Stimulated activated naive B cell treated with anti-CD40 and anti-IgM and Interleukin-4, amounts not matched to agents 10 μg/mL and 1 μg/mL and 100 μg/mL, for 72 hours (primary cell): ENCODE measurements around the gene PLSCR3.
A peak's percentile ranks its signal among the peaks of the same experiment; 100 is the strongest.

Experiments used
- ATAC-seq, 2 donors: fragments of 150-1000 bp; cut with Tn5 transposase; replicated peaks; 2 replicates each; pipeline ENCODE4 v1.10.0; 2021; ENCODE audit warnings: moderate library complexity in 1 of 2
- DNase-seq: peaks from one replicate; pipeline ENCODE4 v3.0.0; 2021
- H3K27ac Mint-ChIP-seq: one replicate; pipeline ENCODE4 v1.8.0; 2022; ENCODE audit warnings: mild to moderate bottlenecking, mixed read lengths
- H3K27me3 Mint-ChIP-seq, 2 donors: one replicate each; pipeline ENCODE4 v1.8.0; 2022; ENCODE audit warnings: mixed read lengths in 2 of 2
- H3K36me3 Mint-ChIP-seq, 2 donors: one replicate each; pipeline ENCODE4 v1.8.0; 2022; ENCODE audit warnings: mixed read lengths in 2 of 2, mild to moderate bottlenecking in 1 of 2
- H3K4me1 Mint-ChIP-seq, 2 donors: one replicate each; pipeline ENCODE4 v1.8.0; 2022; ENCODE audit warnings: mixed read lengths in 2 of 2, mild to moderate bottlenecking in 1 of 2
- H3K4me3 Mint-ChIP-seq, 2 donors: one replicate each; pipeline ENCODE4 v1.8.0; 2022; ENCODE audit warnings: mild to moderate bottlenecking in 2 of 2, mixed read lengths in 2 of 2, moderate library complexity in 1 of 2
- H3K9me3 Mint-ChIP-seq, 2 donors: one replicate each; pipeline ENCODE4 v1.8.0; 2022; ENCODE audit warnings: mixed read lengths in 2 of 2, mild to moderate bottlenecking in 1 of 2

PLSCR3 gene

DNA sequence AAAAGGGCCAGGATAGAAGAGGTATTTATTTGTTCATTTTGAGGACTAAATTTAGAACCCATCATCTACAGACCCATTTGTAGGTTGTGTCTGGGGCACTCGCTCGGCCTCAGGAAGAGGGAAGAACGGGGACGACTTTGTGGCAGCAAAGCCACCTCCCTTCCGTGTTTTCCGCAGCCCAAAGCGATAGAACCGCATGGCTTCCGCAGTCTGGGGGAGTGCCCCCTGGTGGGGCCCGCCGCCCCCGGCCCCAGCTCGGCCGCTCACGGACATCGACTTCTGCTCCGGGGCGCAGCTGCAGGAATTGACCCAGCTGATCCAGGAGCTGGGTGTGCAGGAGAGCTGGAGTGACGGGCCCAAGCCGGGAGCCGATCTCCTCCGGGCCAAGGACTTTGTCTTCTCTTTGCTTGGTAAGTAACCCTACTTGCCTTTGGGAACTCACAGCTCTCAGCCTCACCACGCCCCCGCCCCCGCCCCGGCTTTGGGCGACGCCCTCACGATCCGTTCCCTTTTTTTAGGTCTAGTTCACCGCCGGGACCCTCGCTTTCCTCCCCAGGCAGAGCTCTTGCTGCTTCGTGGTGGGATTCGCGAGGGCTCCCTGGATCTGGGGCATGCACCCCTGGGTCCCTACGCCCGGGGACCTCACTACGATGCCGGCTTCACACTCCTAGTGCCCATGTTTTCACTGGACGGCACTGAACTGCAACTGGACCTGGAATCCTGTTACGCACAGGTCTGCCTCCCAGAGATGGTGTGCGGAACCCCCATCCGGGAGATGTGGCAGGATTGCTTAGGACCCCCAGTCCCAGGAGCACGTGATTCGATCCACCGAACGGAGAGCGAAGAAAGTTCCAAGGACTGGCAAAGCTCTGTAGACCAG is 41.6 kb upstream of the PLSCR3 start:
- Mint-ChIP-seq H3K36me3 (peaks cover 14 to 16% of the 10 kb centered on the region in 2 donors), H3K9me3 (no peaks in the 10 kb centered on the region), H3K27me3 (peaks cover 28 to 29% of the 10 kb centered on the region in 2 donors), H3K4me1 (peaks cover 35 to 49% of the 10 kb centered on the region in 2 donors), H3K4me3 (peak overlapping the region; percentile 89 to 94), H3K27ac (peak overlapping the region; percentile 93)
- peak; percentile 34 to 45 for ATAC-seq
- peak; percentile 52 for DNase-seq

DNA sequence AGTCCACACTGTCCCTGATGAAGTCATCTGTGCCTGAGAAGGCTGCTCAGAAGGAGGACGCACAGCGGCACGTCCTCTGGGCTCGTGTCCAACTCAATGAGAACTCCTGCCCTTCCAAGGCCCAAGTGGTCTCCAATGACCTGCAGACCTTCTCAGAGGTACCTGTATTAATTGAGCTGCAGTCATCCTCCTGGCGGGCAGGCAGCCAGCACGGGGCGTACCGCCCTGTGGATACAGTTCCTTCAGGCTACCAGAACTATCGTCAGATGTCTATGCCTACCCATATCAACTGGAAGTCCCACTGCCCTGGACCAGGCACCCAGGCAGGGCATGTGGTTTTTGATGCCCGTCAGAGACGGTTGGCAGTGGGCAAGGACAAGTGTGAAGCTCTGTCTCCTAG is 38.0 kb upstream of the PLSCR3 start:
- Mint-ChIP-seq H3K36me3 (peaks cover 3% of the 10 kb centered on the region in 2 donors), H3K4me1 (peaks cover 9 to 16% of the 10 kb centered on the region in 2 donors), H3K27me3 (peaks cover 0 to 4% of the 10 kb centered on the region in 2 donors), H3K4me3 (no peak overlapping the region), H3K27ac (peak overlapping the region; percentile 20), H3K9me3 (no peaks in the 10 kb centered on the region)
- DNase-seq (no peak), ATAC-seq (no peak)

DNA sequence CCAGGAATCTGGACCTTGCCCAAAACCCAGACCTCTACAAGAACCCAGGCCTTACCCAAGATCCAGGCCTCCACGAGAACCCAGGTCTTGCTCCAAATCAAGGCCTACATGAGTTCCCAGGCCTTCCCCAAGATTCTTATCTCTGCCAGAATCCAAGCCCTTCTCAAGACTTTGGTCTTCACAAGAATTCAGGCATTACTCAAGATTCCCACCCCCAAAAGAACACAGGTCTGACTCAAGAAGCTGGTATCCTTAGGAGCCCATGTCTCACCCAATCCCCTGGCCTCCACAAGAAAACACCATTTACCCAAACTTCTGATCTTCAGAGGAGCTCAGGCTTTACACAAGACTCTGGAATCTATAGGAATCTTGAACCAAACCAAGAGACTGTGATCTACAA is 36.9 kb upstream of the PLSCR3 start:
- ATAC-seq = no peak
- H3K27ac Mint-ChIP-seq = no peak overlapping the region
- H3K36me3 Mint-ChIP-seq = no peaks in the 10 kb centered on the region
- DNase-seq = no peak
- no peaks in the 10 kb centered on the region for H3K9me3 Mint-ChIP-seq
- H3K4me3 Mint-ChIP-seq = no peak overlapping the region
- peaks cover 0 to 6% of the 10 kb centered on the region in 2 donors for H3K27me3 Mint-ChIP-seq
- H3K4me1 Mint-ChIP-seq = peaks cover 3 to 5% of the 10 kb centered on the region in 2 donors

DNA sequence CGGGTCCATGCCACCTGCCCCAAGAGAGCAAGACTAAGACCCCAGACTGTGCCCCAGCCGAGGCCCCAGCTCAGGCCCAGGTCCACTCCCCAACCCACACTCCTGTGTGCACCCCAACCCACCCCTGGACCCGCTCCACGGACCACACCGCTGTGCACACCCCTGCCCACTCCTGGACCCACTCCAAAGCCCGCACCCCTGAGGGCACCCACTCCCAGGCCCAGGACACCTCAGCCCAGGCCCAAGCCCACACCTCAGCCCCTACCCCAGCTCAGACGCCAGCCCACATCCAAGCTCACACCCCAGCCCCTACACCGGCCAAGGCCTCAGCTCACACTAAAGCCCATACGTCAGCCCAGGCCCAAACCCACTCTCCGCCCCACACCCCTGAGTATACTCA is 35.4 kb upstream of the PLSCR3 start:
- ATAC-seq (no peak), DNase-seq (no peak)
- Mint-ChIP-seq H3K27me3 (peaks cover 0 to 15% of the 10 kb centered on the region in 2 donors), H3K27ac (no peak overlapping the region), H3K4me1 (no peaks in the 10 kb centered on the region), H3K9me3 (no peaks in the 10 kb centered on the region), H3K4me3 (peak overlapping the region in 1 of 2 donors; percentile 10), H3K36me3 (no peaks in the 10 kb centered on the region)

DNA sequence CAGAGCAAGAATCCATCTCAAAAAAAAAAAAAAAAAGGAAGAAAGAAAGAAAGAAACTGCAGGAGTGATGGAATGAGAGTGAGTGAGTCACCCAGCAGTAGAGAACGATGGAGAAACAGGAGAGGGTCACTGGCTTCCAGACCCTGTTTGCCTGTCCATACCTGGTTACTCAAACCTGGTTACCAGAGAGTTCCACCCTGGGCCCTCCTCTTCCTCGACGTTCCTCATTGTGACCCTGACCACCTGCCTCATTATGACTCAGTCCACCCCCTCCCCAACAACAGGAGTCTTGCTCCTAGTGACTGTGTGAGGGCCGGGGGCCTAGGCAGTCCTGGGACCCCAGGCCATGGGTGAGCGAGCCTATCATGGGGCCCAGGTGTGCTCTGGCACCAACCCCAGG is 34.2 kb upstream of the PLSCR3 start, which contains the start of gene SPEM3:
SPEM3 (plus strand) TSS at position 301 of the 400 bp plus-strand sequence; CDS start at position 347, 46 bp downstream.
- Mint-ChIP-seq H3K4me1 (no peaks in the 10 kb centered on the region), H3K27me3 (peaks cover 3 to 20% of the 10 kb centered on the region in 2 donors), H3K27ac (peak within 1 kb of the TSS; percentile 79), H3K9me3 (no peaks in the 10 kb centered on the region), H3K4me3 (no peak within 1 kb of the TSS), H3K36me3 (no peaks in the 10 kb centered on the region)
- ATAC-seq (no peak), DNase-seq (no peak)

DNA sequence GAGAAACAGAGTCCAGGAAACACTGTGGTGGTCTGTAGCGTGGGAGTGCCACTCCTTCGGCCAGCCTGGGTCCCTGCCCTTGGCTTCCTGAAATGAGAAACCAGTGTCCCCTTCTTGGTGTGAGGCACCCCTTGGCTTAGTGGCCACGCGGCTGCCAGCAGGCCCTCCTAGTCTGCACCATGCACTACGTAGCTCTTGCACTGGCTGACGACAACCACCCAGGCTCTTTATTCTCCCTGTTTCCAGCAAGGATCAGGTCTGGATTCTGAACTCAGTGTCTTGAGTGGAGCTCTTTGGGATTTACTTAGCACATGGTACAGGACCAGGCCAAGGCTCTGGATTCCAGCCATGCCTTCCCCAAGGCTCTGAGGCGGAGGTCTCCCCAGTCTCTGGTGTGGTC is 33.2 kb upstream of the PLSCR3 start:
- H3K27me3 Mint-ChIP-seq = peaks cover 5 to 20% of the 10 kb centered on the region in 2 donors
- no peak overlapping the region for H3K4me3 Mint-ChIP-seq
- no peaks in the 10 kb centered on the region for H3K9me3 Mint-ChIP-seq
- DNase-seq (no peak), ATAC-seq (no peak)
- H3K36me3 Mint-ChIP-seq = no peaks in the 10 kb centered on the region
- no peaks in the 10 kb centered on the region for H3K4me1 Mint-ChIP-seq
- no peak overlapping the region for H3K27ac Mint-ChIP-seq

DNA sequence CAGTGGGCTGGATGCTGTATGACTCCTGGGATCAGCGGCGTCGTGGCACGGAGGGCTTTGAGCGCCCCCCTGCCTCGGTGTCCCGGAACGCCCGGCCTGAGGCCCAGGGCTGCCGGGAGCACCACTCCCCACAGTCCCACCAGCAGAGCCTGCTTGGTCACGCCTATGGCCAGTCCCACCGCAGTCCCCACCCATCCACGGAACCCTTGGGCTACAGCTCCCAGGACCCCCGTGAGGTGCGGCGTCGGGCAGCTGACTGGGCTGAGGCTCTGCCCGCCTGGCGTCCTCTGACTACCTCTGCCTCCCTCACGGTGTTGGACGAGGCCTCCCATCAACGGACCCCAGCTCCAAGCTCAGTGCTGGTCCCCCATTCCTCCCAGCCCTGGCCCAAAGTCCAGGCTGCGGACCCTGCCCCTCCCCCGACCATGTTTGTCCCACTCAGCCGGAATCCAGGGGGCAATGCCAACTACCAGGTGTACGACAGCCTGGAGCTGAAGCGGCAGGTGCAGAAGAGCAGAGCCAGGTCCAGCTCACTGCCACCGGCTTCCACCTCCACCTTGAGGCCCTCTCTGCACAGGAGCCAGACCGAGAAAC is 32.7 kb upstream of the PLSCR3 start:
- no peaks in the 10 kb centered on the region for H3K4me1 Mint-ChIP-seq
- H3K9me3 Mint-ChIP-seq = no peaks in the 10 kb centered on the region
- H3K36me3 Mint-ChIP-seq = no peaks in the 10 kb centered on the region
- ATAC-seq (no peak), DNase-seq (no peak)
- H3K27ac Mint-ChIP-seq = no peak overlapping the region
- no peak overlapping the region for H3K4me3 Mint-ChIP-seq
- H3K27me3 Mint-ChIP-seq = peaks cover 5 to 20% of the 10 kb centered on the region in 2 donors

DNA sequence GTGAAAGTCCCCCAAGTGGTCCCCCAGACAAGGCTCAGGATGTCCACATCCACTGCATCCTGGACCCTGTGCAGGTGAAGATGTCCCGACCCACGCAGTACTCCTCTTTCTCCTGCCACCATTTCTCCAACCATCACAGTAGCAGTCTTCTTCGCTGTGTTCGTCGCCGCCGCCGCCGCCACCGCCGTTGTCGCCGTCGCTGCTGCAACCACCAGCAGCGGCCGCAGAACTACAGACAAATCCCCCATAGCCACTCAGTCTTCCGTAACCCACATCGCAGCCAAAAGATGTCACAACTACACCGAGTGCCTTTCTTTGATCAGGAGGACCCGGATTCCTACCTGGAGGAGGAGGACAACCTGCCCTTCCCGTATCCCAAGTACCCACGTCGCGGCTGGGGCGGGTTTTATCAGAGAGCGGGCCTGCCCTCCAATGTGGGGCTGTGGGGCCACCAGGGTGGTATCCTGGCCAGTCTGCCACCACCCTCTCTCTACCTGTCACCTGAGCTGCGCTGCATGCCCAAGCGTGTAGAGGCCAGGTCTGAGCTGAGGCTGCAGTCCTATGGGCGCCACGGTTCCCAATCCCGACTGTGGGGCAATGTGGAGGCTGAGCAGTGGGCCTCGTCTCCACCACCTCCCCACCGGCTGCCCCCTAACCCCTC is 32.0 kb upstream of the PLSCR3 start:
- Mint-ChIP-seq H3K36me3 (no peaks in the 10 kb centered on the region), H3K4me1 (no peaks in the 10 kb centered on the region), H3K27ac (no peak overlapping the region), H3K9me3 (no peaks in the 10 kb centered on the region), H3K4me3 (no peak overlapping the region), H3K27me3 (peaks cover 5 to 20% of the 10 kb centered on the region in 2 donors)
- no peak for DNase-seq
- no peak for ATAC-seq

DNA sequence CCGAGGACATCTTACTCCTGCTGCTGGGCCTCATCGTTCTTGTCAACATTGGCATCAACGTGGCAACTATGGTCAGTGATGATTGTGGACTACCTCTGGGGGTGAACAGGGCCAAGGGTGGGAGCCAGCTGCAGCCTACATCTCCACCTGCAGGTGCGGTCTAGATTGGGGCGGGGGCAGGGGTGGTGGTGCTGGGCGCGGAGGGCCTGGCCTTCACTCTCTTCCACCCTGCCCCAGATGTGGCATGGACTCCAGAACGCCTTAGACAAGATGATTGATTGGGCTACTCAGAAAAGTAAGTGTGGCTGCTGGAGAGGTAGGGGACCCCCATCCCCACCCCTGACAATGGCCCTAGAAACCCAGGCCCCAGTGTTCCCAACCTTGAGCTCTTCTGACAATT is 31.4 kb upstream of the PLSCR3 start:
- Mint-ChIP-seq H3K27me3 (peaks cover 5 to 20% of the 10 kb centered on the region in 2 donors), H3K36me3 (no peaks in the 10 kb centered on the region), H3K9me3 (no peaks in the 10 kb centered on the region), H3K4me1 (no peaks in the 10 kb centered on the region), H3K27ac (no peak overlapping the region), H3K4me3 (no peak overlapping the region)
- DNase-seq (no peak), ATAC-seq (no peak)

DNA sequence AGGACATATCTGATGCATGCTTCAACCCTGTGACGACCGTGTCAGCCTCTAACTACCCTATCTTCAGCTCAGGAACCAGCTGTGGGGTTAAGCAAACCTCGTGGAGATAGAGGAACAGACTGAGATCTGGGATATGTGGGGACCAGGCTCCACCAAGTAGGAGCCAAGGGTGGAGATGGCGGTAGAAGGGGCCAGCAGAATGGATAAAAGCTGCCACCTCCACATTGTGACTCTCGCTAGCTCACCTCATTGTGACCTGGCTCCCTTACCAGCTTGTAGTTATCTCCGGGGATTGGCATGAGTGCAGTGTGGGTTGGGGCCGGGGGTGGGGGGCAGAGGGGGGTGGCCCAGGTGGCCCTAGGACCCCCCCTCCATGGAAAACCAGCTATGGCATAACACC is 31.0 kb upstream of the PLSCR3 start, which contains the start of gene SPEM2:
SPEM2 (plus strand) TSS at position 301 of the 400 bp plus-strand sequence; CDS start at position 374, 73 bp downstream.
- Mint-ChIP-seq H3K9me3 (no peaks in the 10 kb centered on the region), H3K27ac (no peak within 1 kb of the TSS), H3K4me1 (no peaks in the 10 kb centered on the region)

DNA sequence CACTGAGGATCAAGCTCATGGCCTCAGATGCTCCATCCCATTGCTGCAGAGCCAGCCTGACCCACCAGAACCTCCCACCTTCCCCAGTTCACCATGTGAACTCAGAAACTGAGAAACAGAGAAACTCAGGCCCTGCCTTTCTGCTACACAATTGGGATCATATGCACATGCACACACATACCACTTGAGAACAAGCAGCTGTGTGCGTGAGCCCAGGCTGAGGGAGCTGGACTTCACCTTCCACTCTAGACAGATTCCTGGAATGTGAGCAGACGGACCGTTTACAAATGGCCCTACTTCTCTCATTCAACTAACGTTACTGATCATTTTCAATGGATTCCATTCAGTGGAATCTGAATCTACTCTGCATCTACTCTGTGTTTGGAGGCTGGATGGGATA is 29.4 kb upstream of the PLSCR3 start:
- peaks cover 15 to 16% of the 10 kb centered on the region in 2 donors for H3K27me3 Mint-ChIP-seq
- no peak for ATAC-seq

More for the DNA sequence above, 31.0 kb upstream of the PLSCR3 start, which contains the start of gene SPEM2:
- H3K4me3 Mint-ChIP-seq = no peak within 1 kb of the TSS
- H3K36me3 Mint-ChIP-seq = no peaks in the 10 kb centered on the region
- DNase-seq = no peak
- H3K27me3 Mint-ChIP-seq = peaks cover 5 to 19% of the 10 kb centered on the region in 2 donors
- ATAC-seq = no peak

DNA sequence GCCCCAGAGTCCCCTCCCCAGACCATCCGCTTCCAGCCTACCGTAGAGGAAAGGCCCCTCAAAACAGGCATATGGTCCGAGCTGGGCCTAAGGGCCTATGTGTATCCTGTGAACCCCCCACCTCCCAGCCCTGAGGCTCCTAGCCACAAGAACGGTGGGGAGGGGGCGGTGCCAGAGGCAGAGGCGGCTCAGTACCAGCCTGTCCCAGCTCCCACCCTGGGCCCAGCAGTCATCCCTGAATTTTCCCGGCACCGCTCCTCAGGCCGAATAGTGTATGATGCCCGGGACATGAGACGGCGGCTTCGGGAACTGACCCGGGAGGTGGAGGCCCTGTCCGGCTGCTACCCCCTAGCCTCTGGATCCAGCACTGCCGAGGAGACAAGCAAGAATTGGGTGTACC is 26.9 kb upstream of the PLSCR3 start:
- Mint-ChIP-seq H3K27me3 (peaks cover 14 to 16% of the 10 kb centered on the region in 2 donors), H3K4me1 (no peaks in the 10 kb centered on the region), H3K9me3 (no peaks in the 10 kb centered on the region), H3K36me3 (no peaks in the 10 kb centered on the region), H3K4me3 (no peak overlapping the region), H3K27ac (no peak overlapping the region)
- DNase-seq (no peak), ATAC-seq (no peak)

More for the DNA sequence above, 29.4 kb upstream of the PLSCR3 start:
- Mint-ChIP-seq H3K4me3 (no peak overlapping the region), H3K4me1 (no peaks in the 10 kb centered on the region), H3K9me3 (no peaks in the 10 kb centered on the region), H3K36me3 (no peaks in the 10 kb centered on the region), H3K27ac (no peak overlapping the region)
- DNase-seq = no peak

DNA sequence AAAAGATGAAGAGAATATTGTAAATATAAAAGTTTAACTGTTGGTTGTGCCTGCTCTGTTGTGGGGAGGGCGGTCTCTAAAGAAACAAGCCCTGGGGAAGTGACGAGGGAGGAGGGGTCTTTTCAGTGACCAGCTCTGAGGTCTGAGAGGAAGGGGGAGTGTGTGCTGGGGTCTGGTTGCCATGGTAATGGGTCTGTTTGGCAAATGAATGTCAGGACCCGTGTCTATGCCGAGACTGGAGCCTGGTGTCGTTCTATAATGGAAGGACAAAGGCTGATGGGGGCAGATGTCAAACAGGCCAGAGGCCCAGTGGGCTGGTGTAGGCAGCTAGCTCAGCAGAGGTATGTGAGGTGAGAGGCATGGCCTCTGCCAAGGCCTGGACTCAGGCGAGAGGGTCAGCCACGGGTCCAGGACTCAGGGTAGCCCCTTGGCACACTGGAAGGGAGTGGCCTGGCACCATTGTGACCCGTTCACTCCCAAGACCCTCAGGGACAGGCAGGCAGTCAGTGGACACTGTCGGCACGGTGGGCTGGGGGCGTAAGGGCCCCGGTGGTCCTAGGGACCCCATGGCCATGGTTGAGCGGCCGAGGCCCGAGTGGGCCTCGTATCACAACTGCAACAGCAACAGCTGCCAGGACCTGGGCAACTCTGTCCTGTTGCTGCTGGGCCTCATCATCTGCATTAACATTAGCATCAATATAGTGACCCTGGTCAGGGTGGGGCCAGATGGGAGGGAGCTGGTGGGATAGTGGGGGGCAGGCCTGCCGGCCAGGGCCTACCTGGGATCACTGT is 25.7 kb upstream of the PLSCR3 start, which contains the start of gene SPEM1:
SPEM1 (plus strand) TSS at position 506 of the 792 bp plus-strand sequence; CDS start at position 567, 61 bp downstream.
- ATAC-seq (no peak), DNase-seq (no peak)
- H3K36me3 Mint-ChIP-seq = no peaks in the 10 kb centered on the region
- peaks cover 8 to 16% of the 10 kb centered on the region in 2 donors for H3K27me3 Mint-ChIP-seq
- no peak within 1 kb of the TSS for H3K4me3 Mint-ChIP-seq
- H3K9me3 Mint-ChIP-seq = no peaks in the 10 kb centered on the region
- H3K27ac Mint-ChIP-seq = no peak within 1 kb of the TSS
- no peaks in the 10 kb centered on the region for H3K4me1 Mint-ChIP-seq
